GM12875 (cell line): ENCODE results near the gene CTSO.
"Not testable (repeated sequence)": the region's sequence is repeated elsewhere in the genome, so short reads cannot be mapped to it uniquely, and the experiment has no call there.

Experiments
- H3K4me3 ChIP-seq: one replicate; pipeline ENCODE4 v1.5.1; 2011; ENCODE audit warnings: low read depth, low read length, control low read depth
- TF ChIP-seq, protein P1 (sequence below): IDR thresholded peaks from 2 replicates; pipeline ENCODE4 v1.5.1; 2011; ENCODE audit warnings: low read depth, mild to moderate bottlenecking, control low read depth, inconsistent platforms, low read length, moderate library complexity, borderline replicate concordance; ENCODE audit not compliant: insufficient read depth

CTSO gene

DNA sequence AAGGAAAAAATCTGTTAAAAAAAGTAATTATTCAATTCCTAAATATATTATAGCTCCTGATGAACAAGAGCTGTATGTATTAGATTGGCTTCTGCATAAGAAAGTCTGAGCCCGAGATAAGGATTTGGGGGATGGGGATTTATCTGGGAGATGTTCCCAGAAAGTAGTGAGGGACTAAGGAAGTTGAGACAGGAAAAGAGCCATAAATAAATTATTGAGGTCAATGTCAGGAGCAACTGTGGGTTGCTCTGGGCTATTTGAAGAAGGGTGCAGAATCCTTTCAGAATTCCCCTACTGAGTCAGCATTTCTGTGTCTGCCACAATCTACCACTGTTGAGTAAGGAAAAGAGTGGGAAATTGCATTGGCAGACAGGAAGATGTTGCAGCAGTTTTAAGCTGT is 53.3 kb downstream of the CTSO start:
- H3K4me3 ChIP-seq, result no peak overlapping the region
- TF ChIP-seq, protein P1, sequence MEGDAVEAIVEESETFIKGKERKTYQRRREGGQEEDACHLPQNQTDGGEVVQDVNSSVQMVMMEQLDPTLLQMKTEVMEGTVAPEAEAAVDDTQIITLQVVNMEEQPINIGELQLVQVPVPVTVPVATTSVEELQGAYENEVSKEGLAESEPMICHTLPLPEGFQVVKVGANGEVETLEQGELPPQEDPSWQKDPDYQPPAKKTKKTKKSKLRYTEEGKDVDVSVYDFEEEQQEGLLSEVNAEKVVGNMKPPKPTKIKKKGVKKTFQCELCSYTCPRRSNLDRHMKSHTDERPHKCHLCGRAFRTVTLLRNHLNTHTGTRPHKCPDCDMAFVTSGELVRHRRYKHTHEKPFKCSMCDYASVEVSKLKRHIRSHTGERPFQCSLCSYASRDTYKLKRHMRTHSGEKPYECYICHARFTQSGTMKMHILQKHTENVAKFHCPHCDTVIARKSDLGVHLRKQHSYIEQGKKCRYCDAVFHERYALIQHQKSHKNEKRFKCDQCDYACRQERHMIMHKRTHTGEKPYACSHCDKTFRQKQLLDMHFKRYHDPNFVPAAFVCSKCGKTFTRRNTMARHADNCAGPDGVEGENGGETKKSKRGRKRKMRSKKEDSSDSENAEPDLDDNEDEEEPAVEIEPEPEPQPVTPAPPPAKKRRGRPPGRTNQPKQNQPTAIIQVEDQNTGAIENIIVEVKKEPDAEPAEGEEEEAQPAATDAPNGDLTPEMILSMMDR, result no peak

DNA sequence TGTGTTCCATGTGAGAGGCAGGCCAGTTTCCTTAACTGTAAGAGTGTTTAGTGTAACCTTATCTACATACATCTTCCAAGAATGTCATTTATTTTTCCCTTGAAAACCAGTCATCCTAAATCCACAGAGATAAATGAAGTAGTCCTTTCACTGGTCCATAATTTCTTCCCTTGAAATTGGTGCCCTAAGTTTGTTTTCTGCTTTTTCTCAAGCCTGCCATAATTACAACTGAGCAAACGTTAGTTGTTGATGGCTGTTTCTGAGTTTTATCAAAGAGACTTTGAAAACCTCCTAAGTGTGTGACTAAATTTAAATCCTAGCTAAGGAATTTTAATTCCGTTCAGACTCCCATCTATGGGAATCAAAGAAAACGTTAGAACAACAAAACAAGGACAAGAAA is 53.8 kb downstream of the CTSO start:
- TF ChIP-seq, protein P1, result no peak

DNA sequence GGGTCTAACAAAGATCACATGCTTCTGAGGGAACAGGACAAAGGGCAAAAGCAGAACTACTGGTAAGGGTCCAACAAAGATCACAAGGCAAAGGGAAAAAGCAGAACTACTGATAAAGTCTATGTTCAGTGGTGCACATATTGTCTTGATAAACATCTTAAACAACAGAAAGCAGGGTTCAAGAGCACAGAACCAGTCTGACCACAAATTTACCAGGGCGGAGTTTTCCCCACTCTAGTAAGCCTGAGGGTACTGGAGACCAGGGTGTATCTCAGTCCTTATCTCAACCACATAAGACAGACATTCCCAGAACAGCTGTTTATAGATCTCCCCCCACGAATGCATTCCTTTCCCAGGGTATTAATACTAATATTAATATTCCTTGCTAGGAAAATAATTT is 55.3 kb downstream of the CTSO start:
- not testable (repeated sequence) for H3K4me3 ChIP-seq

More for the DNA sequence above, 53.8 kb downstream of the CTSO start:
- H3K4me3 ChIP-seq, result no peak overlapping the region

DNA sequence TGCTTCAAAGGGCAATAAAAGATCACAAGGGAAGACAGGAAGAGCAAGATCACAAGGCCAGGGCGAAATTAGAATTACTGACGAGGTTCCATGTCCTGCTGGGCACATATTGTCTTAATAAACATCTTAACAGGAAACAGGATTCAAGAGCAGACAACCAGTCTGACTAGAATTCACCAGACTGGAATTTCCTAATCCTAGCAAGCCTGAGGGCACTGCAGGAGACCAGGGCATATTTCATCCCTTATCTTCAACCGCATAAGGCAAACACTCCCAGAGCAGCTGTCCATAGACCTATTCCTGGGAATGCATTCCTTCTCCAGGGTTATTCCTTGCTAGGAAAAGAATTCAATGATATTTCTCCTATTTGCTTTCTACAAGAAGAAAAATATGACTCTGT is 62.6 kb downstream of the CTSO start:
- no peak overlapping the region for H3K4me3 ChIP-seq
- TF ChIP-seq, protein P1, result no peak

DNA sequence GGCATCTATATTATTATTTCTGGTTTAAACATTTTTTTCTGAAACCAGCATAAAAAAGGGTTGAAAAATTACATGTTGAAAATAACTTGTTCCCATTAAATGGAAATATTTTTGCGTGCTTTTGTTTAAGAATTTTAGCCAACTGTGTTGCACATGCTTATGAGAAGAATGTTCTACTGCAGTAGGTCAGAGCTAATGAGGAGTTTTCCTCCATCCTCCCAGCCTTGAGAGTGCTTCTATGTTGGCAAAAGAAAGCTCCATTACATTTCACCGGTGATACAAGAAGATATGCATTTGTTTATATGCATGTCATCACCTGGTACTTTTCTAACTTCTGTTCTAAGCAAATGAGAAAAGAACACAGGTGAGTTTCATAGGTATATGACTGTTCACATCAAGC is 63.7 kb downstream of the CTSO start:
- H3K4me3 ChIP-seq, result no peak overlapping the region
- TF ChIP-seq, protein P1, result no peak

DNA sequence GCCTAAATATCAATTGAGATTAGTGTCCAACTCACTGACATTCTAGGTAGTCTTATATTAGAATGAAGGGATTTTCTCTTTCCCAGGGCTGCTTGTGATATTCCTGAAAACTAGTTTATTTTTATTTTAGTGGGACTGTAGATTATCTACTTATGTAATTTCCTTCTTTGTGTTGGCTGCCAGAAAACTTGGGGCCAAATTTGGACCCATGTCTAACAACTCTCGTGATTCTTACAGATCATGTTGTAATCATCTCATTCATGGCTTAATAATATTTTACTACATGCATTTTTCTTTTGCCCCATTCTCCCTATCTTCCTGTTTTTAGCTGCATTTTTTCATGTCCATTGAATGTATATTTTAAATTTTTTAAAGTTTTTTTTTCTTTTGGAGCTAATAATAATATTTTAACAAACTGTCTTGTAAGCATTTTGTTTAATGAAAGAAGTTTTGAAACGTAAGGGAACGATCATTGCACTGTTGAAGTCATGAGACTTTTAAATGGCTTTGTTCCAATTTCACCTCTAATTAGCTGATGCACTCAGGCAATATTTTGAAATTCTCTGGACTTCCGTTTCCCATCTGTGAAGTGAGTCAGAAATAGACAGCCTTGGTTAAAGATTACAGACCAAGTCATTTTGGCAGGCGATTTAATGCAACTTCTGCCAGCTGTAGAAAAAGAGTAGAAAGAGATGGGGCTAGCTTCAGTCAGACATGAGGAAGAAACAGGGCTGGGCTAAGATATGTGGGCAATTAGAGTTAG is 64.5 kb downstream of the CTSO start:
- TF ChIP-seq, protein P1, result no peak
- no peak overlapping the region for H3K4me3 ChIP-seq

DNA sequence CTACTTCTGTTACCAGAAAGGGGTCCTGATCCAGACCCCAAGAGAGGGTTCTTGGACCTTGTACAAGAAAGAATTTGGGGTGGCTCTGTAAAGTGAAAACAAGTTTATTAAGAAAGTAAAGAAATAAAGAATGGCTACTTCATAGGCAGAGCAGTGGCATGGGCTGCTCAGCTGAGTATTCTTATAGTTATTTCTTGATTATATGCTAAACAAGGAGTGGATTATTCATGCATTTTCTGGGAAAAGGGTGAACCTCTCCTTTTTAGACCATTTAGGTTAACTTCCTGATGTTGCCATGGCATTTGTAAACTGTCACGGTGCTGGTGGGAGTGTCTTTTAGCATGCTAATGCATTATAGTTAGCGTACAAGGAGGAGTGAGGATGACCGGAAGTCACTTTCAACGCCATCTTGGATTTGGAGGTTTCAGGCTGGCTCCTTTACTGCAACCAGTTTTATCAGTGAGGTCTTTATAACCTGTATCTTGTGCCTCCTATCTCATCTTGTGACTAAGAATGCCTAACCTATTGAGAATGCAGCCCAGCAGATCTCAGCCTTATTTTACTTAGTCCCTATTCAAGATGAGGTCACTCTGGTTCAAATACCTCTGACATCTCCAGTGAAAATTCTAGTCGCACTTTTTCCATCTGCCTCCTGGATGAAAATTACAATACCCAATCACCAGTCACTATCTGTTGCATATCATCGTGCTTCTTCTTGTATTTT is 65.7 kb downstream of the CTSO start:
- TF ChIP-seq, protein P1, result no peak
- no peak overlapping the region for H3K4me3 ChIP-seq

DNA sequence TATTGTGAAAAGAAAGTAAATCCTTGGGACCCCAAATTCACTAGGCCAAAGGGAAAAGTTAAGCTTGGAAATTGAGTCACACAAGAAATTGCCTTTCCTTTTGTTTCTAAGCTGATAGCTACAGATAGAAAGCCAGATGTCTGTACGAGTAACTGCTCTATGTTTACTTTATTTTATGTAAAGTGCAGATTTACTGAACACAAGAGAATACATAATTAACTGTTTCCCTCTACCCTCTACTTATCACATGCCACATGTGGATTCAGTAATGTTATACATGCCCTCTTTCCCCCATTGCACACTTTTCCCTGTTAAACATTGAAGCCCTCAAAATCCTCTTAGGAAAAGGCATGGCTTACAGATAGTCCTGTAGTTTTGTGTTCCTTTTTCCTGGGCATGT is 66.6 kb downstream of the CTSO start:
- TF ChIP-seq, protein P1, result no peak

More for the DNA sequence above, 66.6 kb downstream of the CTSO start:
- H3K4me3 ChIP-seq, result no peak overlapping the region
